ENCODE measurements around the gene DOCK1.

DNA sequence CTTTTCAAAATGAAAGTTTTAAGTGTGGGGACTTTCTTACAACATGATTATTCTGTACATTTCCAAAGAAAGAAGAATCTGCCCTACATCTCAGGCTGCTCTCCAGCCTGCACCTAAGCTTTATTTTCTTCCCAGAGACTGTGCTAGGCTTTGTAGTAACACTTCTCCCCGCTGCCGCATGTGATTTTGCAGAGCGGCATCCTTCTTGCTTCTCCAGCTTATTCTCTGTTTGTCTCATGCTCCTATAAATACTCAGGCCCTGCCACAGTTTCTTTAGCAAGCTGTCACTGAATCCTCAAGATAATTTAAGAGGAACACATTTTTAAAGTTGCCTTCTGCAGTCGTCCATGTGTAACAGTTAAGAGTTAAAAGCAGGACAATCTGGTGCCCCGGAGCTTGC, 237.6 kb downstream of the DOCK1 start:
- TF ChIP-seq CTCF (IDR thresholded peaks at IDR 0.05) (no peak), EZH2 (IDR thresholded peaks at IDR 0.05) (no peak), EZH2phosphoT487 (IDR thresholded peaks at IDR 0.05) (no peak)
